Panc1 (cell line): ENCODE results near the gene KLHDC7A. TPM values are rescaled to one million over a fixed set of nuclear protein-coding genes. Genes with fewer than 3 reads are reported as not detected.

Experiments
- ATAC-seq: fragments of 200-7000 bp; cut with Tn5 transposase; 2 replicates; pipeline ENCODE4 v1.9.1; 2020; ENCODE audit warnings: mild to moderate bottlenecking, moderate library complexity
- BruUV-seq: library from RNA; stranded (reverse); fragments of 400-500 nt; replicated peaks from 2 replicates; lab custom pipeline; 2021; lab: Mats Ljungman, UMichigan
- CTCF ChIA-PET: fragments of 300-600 bp; sonication (Branson Sonifier 250); formaldehyde crosslinking; loops from one replicate; lab custom pipeline; 2022; ENCODE audit warnings: antibody characterized with exemption; lab: Charles Lee
- POLR2A ChIA-PET: fragments of 300-600 bp; sonication (Branson Sonifier 250); formaldehyde crosslinking; loops from one replicate; lab custom pipeline; 2022; ENCODE audit warnings: antibody characterized with exemption; lab: Charles Lee
- DNase-seq: peaks from one replicate; pipeline ENCODE4 v3.0.0-alpha.2; 2010; ENCODE audit warnings: low read depth, low spot score
- H3K27ac ChIP-seq: 2 replicates; pipeline ENCODE4 v1.5.1; 2011; ENCODE audit warnings: mild to moderate bottlenecking, low read length, inconsistent platforms
- H3K27me3 ChIP-seq: fragments of 200-500 bp; sonication (Bioruptor generic); 2 replicates; pipeline ENCODE4 v1.6.0; 2014; ENCODE audit warnings: low read length, inconsistent platforms; ENCODE audit not compliant: control insufficient read depth, insufficient read depth
- H3K36me3 ChIP-seq: fragments of 200-500 bp; sonication (Bioruptor generic); 2 replicates; pipeline ENCODE4 v1.5.1; 2014; ENCODE audit warnings: inconsistent platforms, mild to moderate bottlenecking, low read length, moderate library complexity; ENCODE audit not compliant: control insufficient read depth, insufficient read depth
- H3K4me1 ChIP-seq: 2 replicates; pipeline ENCODE4 v1.5.1; 2011; ENCODE audit warnings: inconsistent platforms, mild to moderate bottlenecking, low read length, moderate library complexity; ENCODE audit not compliant: control insufficient read depth, insufficient read depth
- H3K4me3 ChIP-seq, 2 experiments: 2 replicates each; pipeline ENCODE4 v1.5.1; 2011 to 2012; ENCODE audit warnings: low read depth in 2 of 2, low read length in 2 of 2, mild to moderate bottlenecking in 2 of 2, inconsistent platforms in 1 of 2, moderate library complexity in 1 of 2
- H3K9me3 ChIP-seq: fragments of 200-500 bp; sonication (Bioruptor generic); 2 replicates; pipeline ENCODE4 v1.5.1; 2014; ENCODE audit warnings: low read depth, mild to moderate bottlenecking, inconsistent platforms, low read length, moderate library complexity; ENCODE audit not compliant: control insufficient read depth, insufficient read depth
- CTCF ChIP-seq: fragments of 450-650 bp; IDR thresholded peaks from 2 replicates; pipeline ENCODE4 v1.5.1; 2017; ENCODE audit warnings: mild to moderate bottlenecking
- POLR2AphosphoS5 ChIP-seq: IDR thresholded peaks from 2 replicates; pipeline ENCODE4 v1.6.1; 2012; ENCODE audit warnings: mild to moderate bottlenecking, low read depth, low read length, moderate library complexity
- REST ChIP-seq, 2 experiments: IDR thresholded peaks; 2 replicates each; pipeline ENCODE4 v1.6.1; 2011 to 2012; ENCODE audit warnings: low read depth in 2 of 2, control low read depth in 1 of 2, low read length in 1 of 2, mild to moderate bottlenecking in 1 of 2, moderate library complexity in 1 of 2; ENCODE audit not compliant: insufficient read depth in 1 of 2
- SIN3A ChIP-seq: IDR thresholded peaks from 2 replicates; pipeline ENCODE4 v1.6.1; 2012; ENCODE audit warnings: low read depth, mild to moderate bottlenecking, low read length, moderate library complexity, borderline replicate concordance; ENCODE audit not compliant: insufficient read depth
- TCF7L2 ChIP-seq: IDR thresholded peaks from 2 replicates; pipeline ENCODE4 v1.6.1; 2011; ENCODE audit warnings: mild to moderate bottlenecking, low read depth, low read length, inconsistent platforms
- in situ Hi-C: cut with HindIII; loops from 2 replicates; pipeline ENCODE4 v1.10.0; 2016; ENCODE audit warnings: low sequenced_read_pairs, low pct_unique_long_range_greater_than_20kb
- intact Hi-C: fragments of 100-400 bp; cut with micrococcal nuclease; formaldehyde crosslinking; loops from one replicate; pipeline ENCODE4 v1.10.0; 2022; ENCODE audit not compliant: unreplicated experiment
- total RNA-seq: library from RNA; stranded (reverse); gene quantifications from one replicate; pipeline ENCODE4 v1.2.1, GENCODE V29; 2021; ENCODE audit not compliant: unreplicated experiment

The KLHDC7A gene
- total RNA-seq, 1 experiment from 2014 or later = 0.31 TPM

GRCh38 chr1:18485227-18485626 lies 4.5 kb downstream of the KLHDC7A start:
- BruUV-seq = no TSS peak
- ChIA-PET POLR2A (interaction anchor here (0.7 kb wide), 1 partner anchor 21 kb away, joined by 4 read pairs; no protein-coding TSS in a partner anchor), CTCF (interaction anchor here (0.6 kb wide), 1 partner anchor 65 kb away, joined by 3 read pairs; no protein-coding TSS in a partner anchor)
- Histone ChIP-seq H3K27ac (no peak overlapping the region), H3K9me3 (no peaks in the 10 kb centered on the region), H3K36me3 (no peaks in the 10 kb centered on the region), H3K27me3 (no peaks in the 10 kb centered on the region), H3K4me1 (no peaks in the 10 kb centered on the region), H3K4me3 (no peak overlapping the region)
- intact Hi-C loops = no loop called here
- TF ChIP-seq REST (IDR thresholded peaks at IDR 0.05; ENCODE audit: insufficient read depth in 1 of 2, low read depth in 2 of 2, low read length in 1 of 2) (no peak), TCF7L2 (no peak), SIN3A (no peak), CTCF (no peak), POLR2AphosphoS5 (no peak)
- in situ Hi-C loops = no loop called here
- DNase-seq (no peak), ATAC-seq (no peak)

- no peak for DNase-seq
- peak; percentile 48; the same call in 1 of the 2 replicates for ATAC-seq
- Histone ChIP-seq H3K36me3 (no peaks in the 10 kb centered on the region), H3K4me3 (no peak overlapping the region), H3K27ac (no peak overlapping the region), H3K27me3 (no peaks in the 10 kb centered on the region), H3K9me3 (no peaks in the 10 kb centered on the region), H3K4me1 (no peaks in the 10 kb centered on the region)
- intact Hi-C loops (no loop called here), in situ Hi-C loops (no loop called here)
- BruUV-seq = no TSS peak
- CTCF ChIA-PET = no interaction called here
- TF ChIP-seq POLR2AphosphoS5 (no peak), TCF7L2 (no peak), SIN3A (no peak), REST (IDR thresholded peaks at IDR 0.05; ENCODE audit: insufficient read depth in 1 of 2, low read depth in 2 of 2, low read length in 1 of 2) (no peak), CTCF (no peak; the same call in 1 of the 2 replicates)
- POLR2A ChIA-PET = no interaction called here
Measured at GRCh38 chr1:18486195-18486594, 5.5 kb downstream of the KLHDC7A start.
